IPS-18c (cell line): ENCODE measurements around the gene LHFPL2.
"Not testable (repeated sequence)": the region's sequence is repeated elsewhere in the genome, so short reads cannot be mapped to it uniquely, and the experiment has no call there.

ENCODE experiments used
- H3K4me3 ChIP-seq: 2 replicates; pipeline ENCODE4 v1.7.0; 2013; ENCODE audit warnings: low read depth, mild to moderate bottlenecking, low read length, moderate library complexity; ENCODE audit not compliant: insufficient read depth
- H3K9me3 ChIP-seq: one replicate; pipeline ENCODE4 v1.6.1; 2013; ENCODE audit warnings: mild to moderate bottlenecking, low read length, moderate library complexity; ENCODE audit not compliant: control insufficient read depth, insufficient read depth

The LHFPL2 gene

GRCh38 chr5:78670701-78671269 is 22.2 kb upstream of the LHFPL2 start:
- Histone ChIP-seq H3K9me3 (no peaks in the 10 kb centered on the region), H3K4me3 (no peak overlapping the region)

- H3K9me3 ChIP-seq = no peaks in the 10 kb centered on the region
- no peak overlapping the region for H3K4me3 ChIP-seq
Observed at GRCh38 chr5:78669331-78669730, 20.8 kb upstream of the LHFPL2 start.

- H3K9me3 ChIP-seq = no peaks in the 10 kb centered on the region
- no peak overlapping the region for H3K4me3 ChIP-seq
Observed at GRCh38 chr5:78667461-78668103, 19.0 kb upstream of the LHFPL2 start.

GRCh38 chr5:78666975-78667374 is 18.4 kb upstream of the LHFPL2 start:
- H3K9me3 ChIP-seq, H3K4me3 ChIP-seq: not testable (repeated sequence)

- Histone ChIP-seq H3K4me3 (no peak overlapping the region), H3K9me3 (no peaks in the 10 kb centered on the region)
Observed at GRCh38 chr5:78666041-78666444, 17.5 kb upstream of the LHFPL2 start.

- Histone ChIP-seq H3K4me3 (no peak overlapping the region), H3K9me3 (no peaks in the 10 kb centered on the region)
Observed at GRCh38 chr5:78665534-78665933, 17.0 kb upstream of the LHFPL2 start.

- no peak overlapping the region for H3K4me3 ChIP-seq
- no peaks in the 10 kb centered on the region for H3K9me3 ChIP-seq
Observed at GRCh38 chr5:78662323-78662722, 13.8 kb upstream of the LHFPL2 start.

GRCh38 chr5:78661691-78662090 is 13.1 kb upstream of the LHFPL2 start:
- Histone ChIP-seq H3K4me3 (no peak overlapping the region), H3K9me3 (no peaks in the 10 kb centered on the region)

- H3K4me3 ChIP-seq = no peak overlapping the region
- no peaks in the 10 kb centered on the region for H3K9me3 ChIP-seq
Observed at GRCh38 chr5:78661044-78661443, 12.5 kb upstream of the LHFPL2 start.

GRCh38 chr5:78660401-78660800 is 11.8 kb upstream of the LHFPL2 start:
- Histone ChIP-seq H3K9me3 (no peaks in the 10 kb centered on the region), H3K4me3 (no peak overlapping the region)

GRCh38 chr5:78659714-78660113 is 11.1 kb upstream of the LHFPL2 start:
- no peak overlapping the region for H3K4me3 ChIP-seq
- no peaks in the 10 kb centered on the region for H3K9me3 ChIP-seq

GRCh38 chr5:78659114-78659513 is 10.5 kb upstream of the LHFPL2 start:
- no peaks in the 10 kb centered on the region for H3K9me3 ChIP-seq
- no peak overlapping the region for H3K4me3 ChIP-seq

GRCh38 chr5:78657201-78657600 is 8.6 kb upstream of the LHFPL2 start:
- no peak overlapping the region for H3K4me3 ChIP-seq
- no peaks in the 10 kb centered on the region for H3K9me3 ChIP-seq

GRCh38 chr5:78655746-78656290 is 7.2 kb upstream of the LHFPL2 start:
- H3K4me3 ChIP-seq = no peak overlapping the region

GRCh38 chr5:78654386-78654785 is 5.8 kb upstream of the LHFPL2 start:
- no peak overlapping the region for H3K4me3 ChIP-seq
- H3K9me3 ChIP-seq = no peaks in the 10 kb centered on the region

More at GRCh38 chr5:78655746-78656290, 7.2 kb upstream of the LHFPL2 start:
- no peaks in the 10 kb centered on the region for H3K9me3 ChIP-seq

GRCh38 chr5:78653681-78654366 is 5.3 kb upstream of the LHFPL2 start:
- no peaks in the 10 kb centered on the region for H3K9me3 ChIP-seq
- H3K4me3 ChIP-seq = no peak overlapping the region

GRCh38 chr5:78653031-78653430 is 4.5 kb upstream of the LHFPL2 start:
- Histone ChIP-seq H3K4me3 (no peak overlapping the region), H3K9me3 (no peaks in the 10 kb centered on the region)

- Histone ChIP-seq H3K9me3 (no peaks in the 10 kb centered on the region), H3K4me3 (no peak overlapping the region)
Observed at GRCh38 chr5:78651468-78651867, 2.9 kb upstream of the LHFPL2 start.
